HepG2 (cell line): ENCODE data around the gene SLC17A8. TPM values are rescaled to one million over a fixed set of nuclear protein-coding genes. Genes with fewer than 3 reads are reported as not detected.

Source experiments
- ATAC-seq: fragments of 200-7000 bp; cut with Tn5 transposase; 3 replicates; pipeline ENCODE4 v1.9.1; 2020; ENCODE audit warnings: mild to moderate bottlenecking, moderate library complexity
- BruUV-seq: library from RNA; stranded (reverse); fragments of 400-500 nt; replicated peaks from 2 replicates; lab custom pipeline; 2021; lab: Mats Ljungman, UMichigan
- CTCF ChIA-PET: fragments of 300-600 bp; formaldehyde crosslinking; extraction: SDS; loops from one replicate; lab custom pipeline; 2021; ENCODE audit warnings: low total read pairs, inconsistent platforms, low intra/inter-chr PET ratio; lab: Yijun Ruan, JAX
- POLR2A ChIA-PET: fragments of 350-600 bp; sonication (Branson Sonifier 250); formaldehyde crosslinking; loops from one replicate; lab custom pipeline; 2020; ENCODE audit warnings: antibody characterized with exemption, inconsistent platforms; lab: Yijun Ruan, JAX
- DNase-seq: peaks from one replicate; pipeline ENCODE4 v3.0.0-alpha.2; 2015; ENCODE audit warnings: low spot score
- FAIRE-seq: peaks from 3 replicates; lab custom pipeline; 2011; peaks lifted over from hg19 to GRCh38; lab: Jason Lieb, UNC
- H2AFZ ChIP-seq: one replicate; pipeline ENCODE4 v1.6.1; 2011; ENCODE audit warnings: low read length, inconsistent platforms
- H3K27ac ChIP-seq: fragments of 300-600 bp; 3 replicates; pipeline ENCODE4 v1.8.0; 2011; ENCODE audit warnings: mixed run types, mild to moderate bottlenecking, mixed read lengths, low read length, inconsistent platforms; ENCODE audit not compliant: insufficient read depth; ENCODE audit errors: extremely low read length
- H3K27me3 ChIP-seq, 2 experiments: fragments of 200-600 bp in 1 of 2; 2 replicates in 1 of 2; 3 replicates in 1 of 2; pipeline versions ENCODE4 v1.6.0 to v1.8.0; 2011; ENCODE audit warnings: low read length in 2 of 2, mild to moderate bottlenecking in 2 of 2, moderate library complexity in 2 of 2, inconsistent platforms in 1 of 2; ENCODE audit not compliant: insufficient read depth in 2 of 2, control insufficient read depth in 1 of 2
- H3K36me3 ChIP-seq, 2 experiments: fragments of 200-600 bp in 1 of 2; replicated peaks in 1 of 2; 2 replicates in 1 of 2; 3 replicates in 1 of 2; pipeline versions ENCODE4 v1.5.1 to v1.8.0; 2011; ENCODE audit warnings: low read length in 2 of 2, inconsistent platforms in 1 of 2; ENCODE audit not compliant: insufficient read depth in 2 of 2, control insufficient read depth in 1 of 2
- H3K4me1 ChIP-seq: 2 replicates; pipeline ENCODE4 v1.5.1; 2012; ENCODE audit warnings: low read length, inconsistent platforms; ENCODE audit not compliant: insufficient read depth
- H3K4me2 ChIP-seq: 2 replicates; pipeline ENCODE4 v1.6.0; 2011; ENCODE audit warnings: low read depth, low read length, inconsistent platforms
- H3K4me3 ChIP-seq, 3 experiments: fragments of 200-600 bp in 1 of 3; sonication (generic), shearing (Covaris generic) in 1 of 3; replicated peaks in 1 of 3; 2 replicates each; pipeline ENCODE4 v1.5.1; 2011 to 2016; ENCODE audit warnings: low read length in 3 of 3, inconsistent platforms in 2 of 3, low read depth in 2 of 3, mild to moderate bottlenecking in 2 of 3, control low read depth in 1 of 3, mixed read lengths in 1 of 3; ENCODE audit not compliant: insufficient read depth in 1 of 3
- H3K79me2 ChIP-seq: one replicate; pipeline ENCODE4 v1.6.1; 2011; ENCODE audit warnings: low read length, inconsistent platforms; ENCODE audit not compliant: insufficient read depth
- H3K9ac ChIP-seq: 2 replicates; pipeline ENCODE4 v1.6.0; 2011; ENCODE audit warnings: mild to moderate bottlenecking, low read depth, low read length, inconsistent platforms; ENCODE audit not compliant: insufficient read depth
- H3K9me3 ChIP-seq: 2 replicates; pipeline ENCODE4 v1.5.1; 2012; ENCODE audit warnings: mild to moderate bottlenecking, low read length
- H4K20me1 ChIP-seq: 2 replicates; pipeline ENCODE4 v1.6.0; 2011; ENCODE audit warnings: inconsistent platforms, mild to moderate bottlenecking, low read length, moderate library complexity; ENCODE audit not compliant: insufficient read depth
- CCAR2 ChIP-seq: fragments of 200-400 bp; formaldehyde crosslinking; optimal IDR thresholded peaks from 2 replicates; pipeline ENCODE3; 2018; ENCODE audit warnings: low read depth, mild to moderate bottlenecking, low read length, moderate library complexity
- FOSL2 ChIP-seq: sonication (generic); formaldehyde crosslinking; IDR thresholded peaks from 2 replicates; pipeline ENCODE4 v1.4.0; 2020; ENCODE audit warnings: missing genetic modification reagents
- MAFF ChIP-seq: IDR thresholded peaks from 2 replicates; pipeline ENCODE4 v1.6.1; 2011; ENCODE audit warnings: low read depth, low read length, improper control_type of control experiment
- PHF20 ChIP-seq: sonication (generic); formaldehyde crosslinking; IDR thresholded peaks from 2 replicates; pipeline ENCODE4 v1.5.0; 2020; ENCODE audit warnings: mild to moderate bottlenecking, missing genetic modification reagents
- SETDB1 ChIP-seq: sonication (generic); formaldehyde crosslinking; IDR thresholded peaks from 2 replicates; pipeline ENCODE4 v1.5.1; 2020; ENCODE audit warnings: missing genetic modification reagents, mild to moderate bottlenecking, borderline replicate concordance
- WGBS: methylation state at CpG from one replicate; pipeline ENCODE4 v1.1.6; 2017; ENCODE audit warnings: low lambda C conversion rate; 5-methylcytosine and 5-hydroxymethylcytosine counted together
- in situ Hi-C: cut with HindIII; loops from 2 replicates; pipeline ENCODE4 v1.10.0; 2017; ENCODE audit warnings: low pct_unique_long_range_greater_than_20kb; ENCODE audit not compliant: extremely low pct_ligation_motif_present
- intact Hi-C: fragments of 100-400 bp; cut with micrococcal nuclease; formaldehyde crosslinking; loops from one replicate; pipeline ENCODE4 v1.10.0; 2022; ENCODE audit not compliant: unreplicated experiment
- polyA plus RNA-seq, 8 experiments: library from polyadenylated mRNA; depleted of rRNA in 3 of 8; stranded (reverse) in 7 of 8; unstranded in 1 of 8; fragments of >200 nt; fragmentation: Illumina TruSeq in 4 of 8; extraction: Trizol in 4 of 8; gene quantifications; 2 replicates each; pipeline versions ENCODE4 v1.2.1 to v1.2.3, GENCODE V29; 2011 to 2016; ENCODE audit warnings: low read depth in 4 of 8, missing spikeins in 1 of 8, mixed read lengths in 1 of 8; ENCODE audit not compliant: insufficient read depth in 1 of 8
- total RNA-seq, 5 experiments: library from RNA; depleted of rRNA; stranded (reverse); fragments of >200 nt; fragmentation: Illumina TruSeq; extraction: Trizol; gene quantifications; 2 replicates each; pipeline ENCODE4 v1.2.3, GENCODE V29; 2016; ENCODE audit warnings: low read depth in 1 of 5
- TF ChIP-seq, protein P1 (sequence below): IDR thresholded peaks from 2 replicates; pipeline ENCODE4 v1.6.1; 2016; ENCODE audit warnings: low read depth, missing genetic modification reagents, missing compliant biosample characterization
- TF ChIP-seq, protein P2 (sequence below): sonication (generic); formaldehyde crosslinking; IDR thresholded peaks from 2 replicates; pipeline ENCODE4 v1.4.0; 2020; ENCODE audit warnings: missing genetic modification reagents, borderline replicate concordance
- TF ChIP-seq, protein P3 (sequence below): IDR thresholded peaks from 2 replicates; pipeline ENCODE4 v1.6.1; 2012; ENCODE audit warnings: low read length, improper control_type of control experiment
- TF ChIP-seq, protein P4 (sequence below): sonication (generic); formaldehyde crosslinking; IDR thresholded peaks from 2 replicates; pipeline ENCODE4 v1.4.0; 2020; ENCODE audit warnings: missing genetic modification reagents, borderline replicate concordance

The SLC17A8 gene
- total and polyA plus RNA-seq, 2 of the 13 experiments (the other 11 are each of a cell fraction or from before 2014, with no cell fraction given) = 0.07 to 0.15 TPM

DNA sequence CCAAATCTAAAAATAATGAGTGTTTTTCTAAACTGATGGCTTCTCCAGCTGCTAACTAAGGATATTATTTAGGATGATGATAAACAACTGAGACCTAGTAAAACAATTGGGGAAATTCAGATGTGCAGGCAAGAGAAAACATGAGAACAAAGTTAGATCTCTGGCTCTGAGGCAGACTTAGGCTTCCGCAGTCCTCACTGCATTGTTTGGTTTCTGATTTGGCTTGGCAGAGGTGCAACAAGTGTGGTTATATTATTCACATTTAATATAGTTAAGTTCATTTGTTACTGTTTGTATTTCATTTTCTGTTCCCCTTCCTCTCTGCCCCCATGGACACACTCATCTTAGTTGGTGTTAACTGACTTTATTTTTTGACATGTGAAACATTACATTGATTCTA is 86.6 kb downstream of the SLC17A8 start:
- no peaks in the 10 kb centered on the region for H3K9me3 ChIP-seq
- BruUV-seq = no TSS peak
- no peak overlapping the region for H3K4me3 ChIP-seq
- in situ Hi-C loops = no loop called here
- ChIA-PET POLR2A (interaction anchor here (1.7 kb wide), 1 partner anchor 34 kb away, joined by 7 read pairs; no protein-coding TSS in a partner anchor), CTCF (no interaction called here)
- H4K20me1 ChIP-seq = no peaks in the 10 kb centered on the region
- H3K4me1 ChIP-seq = peaks cover 83% of the 10 kb centered on the region
- no peaks in the 10 kb centered on the region for H3K27me3 ChIP-seq
- no peak overlapping the region for H3K9ac ChIP-seq
- ATAC-seq (no peak), FAIRE-seq (no peak), DNase-seq (no peak)
- no peak overlapping the region for H2AFZ ChIP-seq
- no peak overlapping the region for H3K27ac ChIP-seq
- no peaks in the 10 kb centered on the region for H3K36me3 ChIP-seq
- intact Hi-C loops = no loop called here
- H3K79me2 ChIP-seq = no peaks in the 10 kb centered on the region
- no peak overlapping the region for H3K4me2 ChIP-seq
- WGBS = 96% methylated on average over 1 of the region's 1 CpG
- no peak for TF ChIP-seq MAFF
- TF ChIP-seq, protein P1, sequence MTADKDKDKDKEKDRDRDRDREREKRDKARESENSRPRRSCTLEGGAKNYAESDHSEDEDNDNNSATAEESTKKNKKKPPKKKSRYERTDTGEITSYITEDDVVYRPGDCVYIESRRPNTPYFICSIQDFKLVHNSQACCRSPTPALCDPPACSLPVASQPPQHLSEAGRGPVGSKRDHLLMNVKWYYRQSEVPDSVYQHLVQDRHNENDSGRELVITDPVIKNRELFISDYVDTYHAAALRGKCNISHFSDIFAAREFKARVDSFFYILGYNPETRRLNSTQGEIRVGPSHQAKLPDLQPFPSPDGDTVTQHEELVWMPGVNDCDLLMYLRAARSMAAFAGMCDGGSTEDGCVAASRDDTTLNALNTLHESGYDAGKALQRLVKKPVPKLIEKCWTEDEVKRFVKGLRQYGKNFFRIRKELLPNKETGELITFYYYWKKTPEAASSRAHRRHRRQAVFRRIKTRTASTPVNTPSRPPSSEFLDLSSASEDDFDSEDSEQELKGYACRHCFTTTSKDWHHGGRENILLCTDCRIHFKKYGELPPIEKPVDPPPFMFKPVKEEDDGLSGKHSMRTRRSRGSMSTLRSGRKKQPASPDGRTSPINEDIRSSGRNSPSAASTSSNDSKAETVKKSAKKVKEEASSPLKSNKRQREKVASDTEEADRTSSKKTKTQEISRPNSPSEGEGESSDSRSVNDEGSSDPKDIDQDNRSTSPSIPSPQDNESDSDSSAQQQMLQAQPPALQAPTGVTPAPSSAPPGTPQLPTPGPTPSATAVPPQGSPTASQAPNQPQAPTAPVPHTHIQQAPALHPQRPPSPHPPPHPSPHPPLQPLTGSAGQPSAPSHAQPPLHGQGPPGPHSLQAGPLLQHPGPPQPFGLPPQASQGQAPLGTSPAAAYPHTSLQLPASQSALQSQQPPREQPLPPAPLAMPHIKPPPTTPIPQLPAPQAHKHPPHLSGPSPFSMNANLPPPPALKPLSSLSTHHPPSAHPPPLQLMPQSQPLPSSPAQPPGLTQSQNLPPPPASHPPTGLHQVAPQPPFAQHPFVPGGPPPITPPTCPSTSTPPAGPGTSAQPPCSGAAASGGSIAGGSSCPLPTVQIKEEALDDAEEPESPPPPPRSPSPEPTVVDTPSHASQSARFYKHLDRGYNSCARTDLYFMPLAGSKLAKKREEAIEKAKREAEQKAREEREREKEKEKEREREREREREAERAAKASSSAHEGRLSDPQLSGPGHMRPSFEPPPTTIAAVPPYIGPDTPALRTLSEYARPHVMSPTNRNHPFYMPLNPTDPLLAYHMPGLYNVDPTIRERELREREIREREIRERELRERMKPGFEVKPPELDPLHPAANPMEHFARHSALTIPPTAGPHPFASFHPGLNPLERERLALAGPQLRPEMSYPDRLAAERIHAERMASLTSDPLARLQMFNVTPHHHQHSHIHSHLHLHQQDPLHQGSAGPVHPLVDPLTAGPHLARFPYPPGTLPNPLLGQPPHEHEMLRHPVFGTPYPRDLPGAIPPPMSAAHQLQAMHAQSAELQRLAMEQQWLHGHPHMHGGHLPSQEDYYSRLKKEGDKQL = no peak
- TF ChIP-seq, protein P2, sequence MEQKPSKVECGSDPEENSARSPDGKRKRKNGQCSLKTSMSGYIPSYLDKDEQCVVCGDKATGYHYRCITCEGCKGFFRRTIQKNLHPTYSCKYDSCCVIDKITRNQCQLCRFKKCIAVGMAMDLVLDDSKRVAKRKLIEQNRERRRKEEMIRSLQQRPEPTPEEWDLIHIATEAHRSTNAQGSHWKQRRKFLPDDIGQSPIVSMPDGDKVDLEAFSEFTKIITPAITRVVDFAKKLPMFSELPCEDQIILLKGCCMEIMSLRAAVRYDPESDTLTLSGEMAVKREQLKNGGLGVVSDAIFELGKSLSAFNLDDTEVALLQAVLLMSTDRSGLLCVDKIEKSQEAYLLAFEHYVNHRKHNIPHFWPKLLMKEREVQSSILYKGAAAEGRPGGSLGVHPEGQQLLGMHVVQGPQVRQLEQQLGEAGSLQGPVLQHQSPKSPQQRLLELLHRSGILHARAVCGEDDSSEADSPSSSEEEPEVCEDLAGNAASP (CRISPR knock-in tag) = no peak
- TF ChIP-seq SETDB1 (CRISPR knock-in tag) = no peak
- no peak for TF ChIP-seq FOSL2 (CRISPR knock-in tag)
- TF ChIP-seq, protein P3, sequence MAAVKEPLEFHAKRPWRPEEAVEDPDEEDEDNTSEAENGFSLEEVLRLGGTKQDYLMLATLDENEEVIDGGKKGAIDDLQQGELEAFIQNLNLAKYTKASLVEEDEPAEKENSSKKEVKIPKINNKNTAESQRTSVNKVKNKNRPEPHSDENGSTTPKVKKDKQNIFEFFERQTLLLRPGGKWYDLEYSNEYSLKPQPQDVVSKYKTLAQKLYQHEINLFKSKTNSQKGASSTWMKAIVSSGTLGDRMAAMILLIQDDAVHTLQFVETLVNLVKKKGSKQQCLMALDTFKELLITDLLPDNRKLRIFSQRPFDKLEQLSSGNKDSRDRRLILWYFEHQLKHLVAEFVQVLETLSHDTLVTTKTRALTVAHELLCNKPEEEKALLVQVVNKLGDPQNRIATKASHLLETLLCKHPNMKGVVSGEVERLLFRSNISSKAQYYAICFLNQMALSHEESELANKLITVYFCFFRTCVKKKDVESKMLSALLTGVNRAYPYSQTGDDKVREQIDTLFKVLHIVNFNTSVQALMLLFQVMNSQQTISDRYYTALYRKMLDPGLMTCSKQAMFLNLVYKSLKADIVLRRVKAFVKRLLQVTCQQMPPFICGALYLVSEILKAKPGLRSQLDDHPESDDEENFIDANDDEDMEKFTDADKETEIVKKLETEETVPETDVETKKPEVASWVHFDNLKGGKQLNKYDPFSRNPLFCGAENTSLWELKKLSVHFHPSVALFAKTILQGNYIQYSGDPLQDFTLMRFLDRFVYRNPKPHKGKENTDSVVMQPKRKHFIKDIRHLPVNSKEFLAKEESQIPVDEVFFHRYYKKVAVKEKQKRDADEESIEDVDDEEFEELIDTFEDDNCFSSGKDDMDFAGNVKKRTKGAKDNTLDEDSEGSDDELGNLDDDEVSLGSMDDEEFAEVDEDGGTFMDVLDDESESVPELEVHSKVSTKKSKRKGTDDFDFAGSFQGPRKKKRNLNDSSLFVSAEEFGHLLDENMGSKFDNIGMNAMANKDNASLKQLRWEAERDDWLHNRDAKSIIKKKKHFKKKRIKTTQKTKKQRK = no peak
- TF ChIP-seq CCAR2 = no peak
- no peak for TF ChIP-seq PHF20 (CRISPR knock-in tag)
- TF ChIP-seq, protein P4, sequence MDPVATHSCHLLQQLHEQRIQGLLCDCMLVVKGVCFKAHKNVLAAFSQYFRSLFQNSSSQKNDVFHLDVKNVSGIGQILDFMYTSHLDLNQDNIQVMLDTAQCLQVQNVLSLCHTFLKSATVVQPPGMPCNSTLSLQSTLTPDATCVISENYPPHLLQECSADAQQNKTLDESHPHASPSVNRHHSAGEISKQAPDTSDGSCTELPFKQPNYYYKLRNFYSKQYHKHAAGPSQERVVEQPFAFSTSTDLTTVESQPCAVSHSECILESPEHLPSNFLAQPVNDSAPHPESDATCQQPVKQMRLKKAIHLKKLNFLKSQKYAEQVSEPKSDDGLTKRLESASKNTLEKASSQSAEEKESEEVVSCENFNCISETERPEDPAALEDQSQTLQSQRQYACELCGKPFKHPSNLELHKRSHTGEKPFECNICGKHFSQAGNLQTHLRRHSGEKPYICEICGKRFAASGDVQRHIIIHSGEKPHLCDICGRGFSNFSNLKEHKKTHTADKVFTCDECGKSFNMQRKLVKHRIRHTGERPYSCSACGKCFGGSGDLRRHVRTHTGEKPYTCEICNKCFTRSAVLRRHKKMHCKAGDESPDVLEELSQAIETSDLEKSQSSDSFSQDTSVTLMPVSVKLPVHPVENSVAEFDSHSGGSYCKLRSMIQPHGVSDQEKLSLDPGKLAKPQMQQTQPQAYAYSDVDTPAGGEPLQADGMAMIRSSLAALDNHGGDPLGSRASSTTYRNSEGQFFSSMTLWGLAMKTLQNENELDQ (CRISPR knock-in tag) = no peak
